Fibroblast of lung (primary cell): ENCODE data around the gene SERPINB7.
"Not testable (repeated sequence)": the region's sequence is repeated elsewhere in the genome, so short reads cannot be mapped to it uniquely, and the experiment has no call there.

Experiments used
- EZH2 ChIP-seq: IDR thresholded peaks from 2 replicates; pipeline ENCODE4 v1.5.1; 2012; ENCODE audit warnings: low read length, control low read depth, mild to moderate bottlenecking; ENCODE audit errors: missing control alignments
- TF ChIP-seq, protein P1 (sequence below), 2 donors: IDR thresholded peaks in 1 of 2; conservative IDR thresholded peaks in 1 of 2; 1 replicate in 1 of 2; 2 replicates in 1 of 2; pipeline ENCODE4 v1.5.1; 2011 to 2012; ENCODE audit warnings: low read length in 2 of 2, control low read depth in 1 of 2, inconsistent platforms in 1 of 2, low read depth in 1 of 2, mild to moderate bottlenecking in 1 of 2

DNA sequence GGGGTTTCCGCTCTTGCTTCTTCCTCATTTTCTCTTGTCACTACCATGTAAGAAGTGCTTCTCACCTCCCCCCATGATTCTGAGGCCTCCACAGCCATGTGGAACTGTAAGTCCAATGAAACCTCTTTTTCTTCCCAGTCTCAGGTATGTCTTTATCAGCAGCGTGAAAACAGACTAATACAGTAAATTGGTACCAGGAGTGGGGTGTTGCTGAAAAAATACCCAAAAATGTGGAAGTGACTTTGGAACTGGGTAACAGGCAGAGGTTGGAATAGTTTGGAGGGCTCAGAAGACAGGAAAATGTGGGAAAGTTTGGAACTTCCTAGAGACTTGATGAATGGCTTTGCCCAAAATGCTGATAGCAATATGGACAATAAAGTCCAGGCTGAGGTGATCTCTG, 15.4 kb upstream of the SERPINB7 start:
- TF ChIP-seq, protein P1, sequence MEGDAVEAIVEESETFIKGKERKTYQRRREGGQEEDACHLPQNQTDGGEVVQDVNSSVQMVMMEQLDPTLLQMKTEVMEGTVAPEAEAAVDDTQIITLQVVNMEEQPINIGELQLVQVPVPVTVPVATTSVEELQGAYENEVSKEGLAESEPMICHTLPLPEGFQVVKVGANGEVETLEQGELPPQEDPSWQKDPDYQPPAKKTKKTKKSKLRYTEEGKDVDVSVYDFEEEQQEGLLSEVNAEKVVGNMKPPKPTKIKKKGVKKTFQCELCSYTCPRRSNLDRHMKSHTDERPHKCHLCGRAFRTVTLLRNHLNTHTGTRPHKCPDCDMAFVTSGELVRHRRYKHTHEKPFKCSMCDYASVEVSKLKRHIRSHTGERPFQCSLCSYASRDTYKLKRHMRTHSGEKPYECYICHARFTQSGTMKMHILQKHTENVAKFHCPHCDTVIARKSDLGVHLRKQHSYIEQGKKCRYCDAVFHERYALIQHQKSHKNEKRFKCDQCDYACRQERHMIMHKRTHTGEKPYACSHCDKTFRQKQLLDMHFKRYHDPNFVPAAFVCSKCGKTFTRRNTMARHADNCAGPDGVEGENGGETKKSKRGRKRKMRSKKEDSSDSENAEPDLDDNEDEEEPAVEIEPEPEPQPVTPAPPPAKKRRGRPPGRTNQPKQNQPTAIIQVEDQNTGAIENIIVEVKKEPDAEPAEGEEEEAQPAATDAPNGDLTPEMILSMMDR (conservative IDR thresholded peaks at IDR 0.05 in 1 of 2, IDR thresholded peaks at IDR 0.05 in 1 of 2; ENCODE audit: low read depth in 1 of 2, low read length in 2 of 2): not testable (repeated sequence)
- not testable (repeated sequence) for TF ChIP-seq EZH2
